Neural cell (in vitro differentiated cells): ENCODE data around the gene PRDM1. TPM values are rescaled to one million over a fixed set of nuclear protein-coding genes. Genes with fewer than 3 reads are reported as not detected.

ENCODE experiments used
- H2AFZ ChIP-seq: fragments of 200-600, 300-800 bp; sonication (generic), shearing (Covaris generic); 2 replicates; pipeline ENCODE4 v1.6.0; 2014; ENCODE audit warnings: low read depth, mild to moderate bottlenecking, antibody characterized with exemption, low read length, moderate library complexity
- H3F3A ChIP-seq: fragments of 200-600 bp; shearing (Covaris generic); 2 replicates; pipeline ENCODE4 v1.6.1; 2016; ENCODE audit warnings: mild to moderate bottlenecking, moderate library complexity, mixed read lengths, antibody characterized with exemption, low read length; ENCODE audit not compliant: insufficient read depth, poor library complexity, severe bottlenecking
- H3K27ac ChIP-seq: fragments of 200-600, 300-800 bp; sonication (generic), shearing (Covaris generic); 2 replicates; pipeline ENCODE4 v1.5.1; 2014; ENCODE audit warnings: mild to moderate bottlenecking, low read length, moderate library complexity
- H3K27me3 ChIP-seq: fragments of 300-800, 200-600 bp; sonication (generic), shearing (Covaris generic); 2 replicates; pipeline ENCODE4 v1.6.0; 2014; ENCODE audit warnings: mild to moderate bottlenecking, low read depth, low read length, moderate library complexity; ENCODE audit not compliant: insufficient read depth
- H3K36me3 ChIP-seq: fragments of 300-800, 200-600 bp; sonication (generic), shearing (Covaris generic); 2 replicates; pipeline ENCODE4 v1.5.1; 2014; ENCODE audit warnings: mild to moderate bottlenecking, antibody characterized with exemption, low read length, moderate library complexity; ENCODE audit not compliant: insufficient read depth
- H3K4me2 ChIP-seq: fragments of 300-800, 200-600 bp; sonication (generic), shearing (Covaris generic); 2 replicates; pipeline ENCODE4 v1.6.0; 2014; ENCODE audit warnings: mild to moderate bottlenecking, low read length
- H3K4me3 ChIP-seq: fragments of 300-800, 200-600 bp; sonication (generic), shearing (Covaris generic); 2 replicates; pipeline ENCODE4 v1.5.1; 2014; ENCODE audit warnings: mild to moderate bottlenecking, low read length, moderate library complexity
- H3K79me2 ChIP-seq: fragments of 200-600 bp; shearing (Covaris generic); replicated peaks from 2 replicates; pipeline ENCODE4 v1.6.0; 2014; ENCODE audit warnings: mild to moderate bottlenecking, low read length, moderate library complexity; ENCODE audit not compliant: insufficient read depth
- H3K9ac ChIP-seq: fragments of 300-800, 200-600 bp; sonication (generic), shearing (Covaris generic); 2 replicates; pipeline ENCODE4 v1.6.1; 2016; ENCODE audit warnings: mild to moderate bottlenecking, low read length, mixed read lengths
- H3K9me2 ChIP-seq: fragments of 200-600 bp; shearing (Covaris generic); 2 replicates; pipeline ENCODE4 v1.6.1; 2016; ENCODE audit warnings: mild to moderate bottlenecking, low read length, mixed read lengths; ENCODE audit not compliant: insufficient read depth
- H3K9me3 ChIP-seq: fragments of 200-600, 300-800 bp; sonication (generic), shearing (Covaris generic); 2 replicates; pipeline ENCODE4 v1.6.1; 2016; ENCODE audit warnings: mild to moderate bottlenecking, mixed run types, low read length, moderate library complexity, mixed read lengths
- H4K20me1 ChIP-seq: fragments of 200-600 bp; shearing (Covaris generic); 2 replicates; pipeline ENCODE4 v1.6.1; 2016; ENCODE audit warnings: mild to moderate bottlenecking, mixed run types; ENCODE audit not compliant: insufficient read depth
- EP300 ChIP-seq: fragments of 450-650 bp; conservative IDR thresholded peaks from 2 replicates; pipeline ENCODE4 v1.6.1; 2014; ENCODE audit warnings: antibody characterized with exemption, mild to moderate bottlenecking, moderate library complexity; ENCODE audit not compliant: poor library complexity, severe bottlenecking
- EZH2 ChIP-seq: fragments of 200-600, 300-800 bp; shearing (Covaris generic), sonication (generic); IDR thresholded peaks from 2 replicates; pipeline ENCODE4 v1.6.1; 2014; ENCODE audit warnings: antibody characterized with exemption, low read length, borderline replicate concordance, mild to moderate bottlenecking; ENCODE audit not compliant: insufficient read depth, poor library complexity, severe bottlenecking
- MXI1 ChIP-seq: fragments of 450-650 bp; conservative IDR thresholded peaks from 2 replicates; pipeline ENCODE4 v1.6.1; 2014; ENCODE audit warnings: antibody characterized with exemption, mild to moderate bottlenecking; ENCODE audit not compliant: poor library complexity, severe bottlenecking
- POLR2AphosphoS5 ChIP-seq: IDR thresholded peaks from 2 replicates; pipeline ENCODE4 v1.6.1; 2012
- RAD21 ChIP-seq: fragments of 450-650 bp; conservative IDR thresholded peaks from 2 replicates; pipeline ENCODE4 v1.6.1; 2014; ENCODE audit warnings: antibody characterized with exemption, mild to moderate bottlenecking, moderate library complexity
- SMC3 ChIP-seq: fragments of 450-650 bp; conservative IDR thresholded peaks from 2 replicates; pipeline ENCODE4 v1.6.1; 2014; ENCODE audit warnings: antibody characterized with exemption, mild to moderate bottlenecking, moderate library complexity; ENCODE audit not compliant: poor library complexity
- TAF1 ChIP-seq: IDR thresholded peaks from 2 replicates; pipeline ENCODE4 v1.6.1; 2012; ENCODE audit warnings: low read depth
- polyA plus RNA-seq: library from polyadenylated mRNA; depleted of rRNA; stranded (reverse); fragments of >200 nt; gene quantifications from 2 replicates; pipeline ENCODE4 v1.2.3, GENCODE V29; 2014
- TF ChIP-seq, protein P1 (sequence below): fragments of 450-650 bp; IDR thresholded peaks from 2 replicates; pipeline ENCODE4 v1.5.1; 2014; ENCODE audit warnings: antibody characterized with exemption, mild to moderate bottlenecking, moderate library complexity; ENCODE audit not compliant: poor library complexity, severe bottlenecking
- TF ChIP-seq, protein P2 (sequence below): IDR thresholded peaks from 2 replicates; pipeline ENCODE4 v1.6.1; 2012; ENCODE audit warnings: borderline replicate concordance

PRDM1 gene
- polyA plus RNA-seq, 1 donor from 2014 or later = 0.09 TPM

GRCh38 chr6:106124015-106124414, 37.9 kb downstream of the PRDM1 start:
- TF ChIP-seq EZH2 (no peak), POLR2AphosphoS5 (no peak), MXI1 (no peak), EP300 (no peak), SMC3 (no peak), TAF1 (no peak), RAD21 (no peak)
- TF ChIP-seq, protein P1, sequence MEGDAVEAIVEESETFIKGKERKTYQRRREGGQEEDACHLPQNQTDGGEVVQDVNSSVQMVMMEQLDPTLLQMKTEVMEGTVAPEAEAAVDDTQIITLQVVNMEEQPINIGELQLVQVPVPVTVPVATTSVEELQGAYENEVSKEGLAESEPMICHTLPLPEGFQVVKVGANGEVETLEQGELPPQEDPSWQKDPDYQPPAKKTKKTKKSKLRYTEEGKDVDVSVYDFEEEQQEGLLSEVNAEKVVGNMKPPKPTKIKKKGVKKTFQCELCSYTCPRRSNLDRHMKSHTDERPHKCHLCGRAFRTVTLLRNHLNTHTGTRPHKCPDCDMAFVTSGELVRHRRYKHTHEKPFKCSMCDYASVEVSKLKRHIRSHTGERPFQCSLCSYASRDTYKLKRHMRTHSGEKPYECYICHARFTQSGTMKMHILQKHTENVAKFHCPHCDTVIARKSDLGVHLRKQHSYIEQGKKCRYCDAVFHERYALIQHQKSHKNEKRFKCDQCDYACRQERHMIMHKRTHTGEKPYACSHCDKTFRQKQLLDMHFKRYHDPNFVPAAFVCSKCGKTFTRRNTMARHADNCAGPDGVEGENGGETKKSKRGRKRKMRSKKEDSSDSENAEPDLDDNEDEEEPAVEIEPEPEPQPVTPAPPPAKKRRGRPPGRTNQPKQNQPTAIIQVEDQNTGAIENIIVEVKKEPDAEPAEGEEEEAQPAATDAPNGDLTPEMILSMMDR = no peak
- TF ChIP-seq, protein P2, sequence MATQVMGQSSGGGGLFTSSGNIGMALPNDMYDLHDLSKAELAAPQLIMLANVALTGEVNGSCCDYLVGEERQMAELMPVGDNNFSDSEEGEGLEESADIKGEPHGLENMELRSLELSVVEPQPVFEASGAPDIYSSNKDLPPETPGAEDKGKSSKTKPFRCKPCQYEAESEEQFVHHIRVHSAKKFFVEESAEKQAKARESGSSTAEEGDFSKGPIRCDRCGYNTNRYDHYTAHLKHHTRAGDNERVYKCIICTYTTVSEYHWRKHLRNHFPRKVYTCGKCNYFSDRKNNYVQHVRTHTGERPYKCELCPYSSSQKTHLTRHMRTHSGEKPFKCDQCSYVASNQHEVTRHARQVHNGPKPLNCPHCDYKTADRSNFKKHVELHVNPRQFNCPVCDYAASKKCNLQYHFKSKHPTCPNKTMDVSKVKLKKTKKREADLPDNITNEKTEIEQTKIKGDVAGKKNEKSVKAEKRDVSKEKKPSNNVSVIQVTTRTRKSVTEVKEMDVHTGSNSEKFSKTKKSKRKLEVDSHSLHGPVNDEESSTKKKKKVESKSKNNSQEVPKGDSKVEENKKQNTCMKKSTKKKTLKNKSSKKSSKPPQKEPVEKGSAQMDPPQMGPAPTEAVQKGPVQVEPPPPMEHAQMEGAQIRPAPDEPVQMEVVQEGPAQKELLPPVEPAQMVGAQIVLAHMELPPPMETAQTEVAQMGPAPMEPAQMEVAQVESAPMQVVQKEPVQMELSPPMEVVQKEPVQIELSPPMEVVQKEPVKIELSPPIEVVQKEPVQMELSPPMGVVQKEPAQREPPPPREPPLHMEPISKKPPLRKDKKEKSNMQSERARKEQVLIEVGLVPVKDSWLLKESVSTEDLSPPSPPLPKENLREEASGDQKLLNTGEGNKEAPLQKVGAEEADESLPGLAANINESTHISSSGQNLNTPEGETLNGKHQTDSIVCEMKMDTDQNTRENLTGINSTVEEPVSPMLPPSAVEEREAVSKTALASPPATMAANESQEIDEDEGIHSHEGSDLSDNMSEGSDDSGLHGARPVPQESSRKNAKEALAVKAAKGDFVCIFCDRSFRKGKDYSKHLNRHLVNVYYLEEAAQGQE = no peak
- Histone ChIP-seq H3K79me2 (no peaks in the 10 kb centered on the region), H3F3A (no peaks in the 10 kb centered on the region), H3K9me2 (no peaks in the 10 kb centered on the region), H3K4me3 (no peak overlapping the region), H3K9ac (no peak overlapping the region), H3K27me3 (no peaks in the 10 kb centered on the region), H3K4me2 (no peak overlapping the region), H2AFZ (no peak overlapping the region), H3K27ac (no peak overlapping the region), H3K36me3 (no peaks in the 10 kb centered on the region), H4K20me1 (no peaks in the 10 kb centered on the region), H3K9me3 (no peaks in the 10 kb centered on the region)

DNA sequence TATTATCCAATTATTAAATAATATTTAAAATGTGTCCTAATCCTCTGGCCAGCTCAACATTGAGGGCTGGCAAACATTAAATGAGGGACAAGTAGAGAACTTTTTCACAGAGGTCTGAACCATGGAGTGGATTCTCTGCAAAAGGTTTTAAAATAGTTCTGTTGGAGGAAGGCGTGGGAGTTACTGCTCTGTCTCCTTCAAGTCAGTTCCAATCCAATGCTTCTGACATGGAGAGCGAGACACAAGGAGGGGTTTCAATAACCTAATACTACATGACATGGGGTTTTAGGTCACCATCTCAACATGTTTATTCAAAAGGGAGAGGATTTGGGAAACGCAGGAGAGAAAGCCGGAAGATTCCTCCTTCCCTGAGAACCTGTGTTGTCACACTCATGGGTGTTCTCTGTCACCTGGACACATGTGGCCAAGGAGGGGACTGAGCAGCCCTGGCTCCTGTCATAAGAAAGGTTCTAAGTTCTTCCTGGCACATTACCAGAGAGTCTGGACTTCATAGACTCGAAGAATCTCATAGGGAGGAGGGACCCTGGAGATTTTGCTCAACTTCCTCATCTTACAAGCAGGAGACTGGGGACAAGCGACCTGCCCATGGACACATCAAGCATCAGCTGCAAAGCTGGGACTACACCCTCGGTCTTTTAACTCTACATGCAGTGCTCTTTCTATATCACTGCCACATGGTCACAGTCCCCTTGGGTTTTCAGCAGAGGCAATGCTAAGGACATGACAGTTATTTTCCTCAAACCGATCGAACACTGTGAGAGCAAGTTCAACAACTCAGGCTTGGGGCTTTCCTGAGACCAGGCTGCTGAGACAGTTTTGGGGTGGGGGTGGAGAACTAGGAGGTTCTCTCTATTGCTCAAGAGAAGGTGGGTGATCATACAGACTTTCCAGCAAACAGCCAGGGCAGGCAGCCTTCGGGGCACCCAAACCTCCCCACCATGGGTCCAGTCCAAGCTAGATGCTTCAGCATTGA, 38.6 kb downstream of the PRDM1 start:
- Histone ChIP-seq H4K20me1 (no peaks in the 10 kb centered on the region), H3K27me3 (no peaks in the 10 kb centered on the region), H3K9me2 (no peaks in the 10 kb centered on the region), H3K36me3 (no peaks in the 10 kb centered on the region), H2AFZ (no peak overlapping the region), H3K9ac (no peak overlapping the region), H3K9me3 (no peaks in the 10 kb centered on the region), H3K79me2 (no peaks in the 10 kb centered on the region), H3K4me2 (no peak overlapping the region), H3K27ac (no peak overlapping the region), H3K4me3 (no peak overlapping the region), H3F3A (no peaks in the 10 kb centered on the region)
- TF ChIP-seq EP300 (no peak), EZH2 (no peak), MXI1 (no peak), RAD21 (no peak), TAF1 (no peak), SMC3 (no peak), POLR2AphosphoS5 (no peak)
- TF ChIP-seq, protein P2 = no peak
- TF ChIP-seq, protein P1 = no peak
